Panc1 (cell line): Measurements from ENCODE around the gene PEX7.

Experiments used
- CTCF ChIP-seq: fragments of 450-650 bp; IDR thresholded peaks from 2 replicates; pipeline ENCODE4 v1.5.1; 2017; ENCODE audit warnings: mild to moderate bottlenecking
- POLR2AphosphoS5 ChIP-seq: IDR thresholded peaks from 2 replicates; pipeline ENCODE4 v1.6.1; 2012; ENCODE audit warnings: mild to moderate bottlenecking, low read depth, low read length, moderate library complexity
- REST ChIP-seq, 2 experiments: IDR thresholded peaks; 2 replicates each; pipeline ENCODE4 v1.6.1; 2011 to 2012; ENCODE audit warnings: low read depth in 2 of 2, control low read depth in 1 of 2, low read length in 1 of 2, mild to moderate bottlenecking in 1 of 2, moderate library complexity in 1 of 2; ENCODE audit not compliant: insufficient read depth in 1 of 2

- TF ChIP-seq REST (IDR thresholded peaks at IDR 0.05; ENCODE audit: insufficient read depth in 1 of 2, low read depth in 2 of 2, low read length in 1 of 2) (no peak), CTCF (no peak), POLR2AphosphoS5 (no peak)
Measured at GRCh38 chr6:136780972-136781371, 41.4 kb upstream of the PEX7 start.
